Measurements from ENCODE around the gene HS6ST1. TPM values are rescaled to one million over a fixed set of nuclear protein-coding genes. Genes with fewer than 3 reads are reported as not detected.

Gene HS6ST1
- total RNA-seq, 1 donor from 2014 or later: 68.5 TPM

DNA sequence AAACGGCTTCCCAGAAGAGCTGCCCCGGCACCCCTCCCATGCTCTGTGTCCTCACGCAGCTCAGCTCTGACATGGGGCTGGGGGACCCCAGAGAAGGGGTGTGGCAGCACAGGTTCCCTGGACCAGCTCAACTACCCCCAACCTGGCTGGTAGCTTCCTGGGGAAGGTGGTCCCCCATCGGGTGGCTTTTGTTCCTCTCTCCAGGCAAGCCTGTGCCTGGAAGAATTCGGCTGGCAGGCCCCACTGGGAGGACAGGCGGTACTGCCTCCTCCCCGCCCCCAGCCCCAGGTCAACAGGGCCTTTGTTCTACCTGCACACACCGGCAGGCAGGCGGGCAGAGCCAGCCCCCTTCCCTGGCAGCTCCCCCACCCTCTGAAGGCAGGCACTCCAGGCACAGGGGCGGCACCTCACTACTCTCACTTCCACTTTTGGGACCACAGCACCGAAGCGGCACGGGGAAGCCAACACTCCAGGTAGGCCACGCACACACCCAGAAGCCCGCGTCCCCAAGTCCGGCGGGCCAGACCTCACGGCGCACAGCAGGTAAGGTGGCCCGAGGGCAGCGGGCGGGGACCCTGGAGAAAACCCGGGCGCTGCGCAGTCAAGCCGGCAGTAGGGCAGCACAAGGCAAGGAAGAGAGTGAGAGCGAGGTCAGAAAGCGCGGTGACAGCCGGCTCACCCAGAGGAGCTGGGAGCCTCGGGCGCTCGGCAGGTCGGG lies 1.3 kb downstream of the HS6ST1 start:
- H3K9me3 ChIP-seq: no peaks in the 10 kb centered on the region
- peak overlapping the region; percentile 77 to 92 for H3K4me3 ChIP-seq
- peak overlapping the region; percentile 62 for H3K27ac ChIP-seq
- H3K4me1 ChIP-seq: peaks cover 80% of the 10 kb centered on the region
- no peaks in the 10 kb centered on the region for H3K36me3 ChIP-seq
- DNase-seq (ENCODE audit: extremely low spot score in 2 of 2): peak in 1 of 2 donors; percentile 86
- intact Hi-C loops (cut with DNase I): loop anchor here (10.0 kb wide), 1 partner anchor 143 kb away; no protein-coding TSS in a partner anchor
- no peaks in the 10 kb centered on the region for H3K27me3 ChIP-seq
- TF ChIP-seq POLR2A (IDR thresholded peaks at IDR 0.05) (no peak), POLR2AphosphoS5 (IDR thresholded peaks at IDR 0.05; ENCODE audit: insufficient read depth in 1 of 2, low read depth in 1 of 2) (peak in 1 of 2 donors; percentile 39)

DNA sequence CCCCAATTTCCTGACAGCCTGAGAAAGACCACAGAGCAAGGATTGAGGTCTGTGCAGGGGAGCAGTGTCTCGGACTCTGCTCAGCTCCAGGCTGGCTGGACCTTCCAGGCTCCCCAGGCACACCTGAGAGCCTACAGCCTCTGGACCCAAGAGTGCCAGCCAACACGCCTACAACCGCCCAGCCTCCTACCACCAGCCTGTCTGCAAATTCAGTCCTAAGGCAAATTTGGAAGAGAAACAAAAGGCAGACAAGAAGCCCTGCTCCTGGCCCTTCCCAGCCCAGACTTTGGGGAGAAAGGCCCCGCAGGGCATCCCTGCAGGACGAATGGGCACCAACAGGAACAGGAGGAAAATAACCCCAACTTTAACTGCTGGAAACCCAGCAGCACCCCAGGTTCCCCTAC lies 1.9 kb downstream of the HS6ST1 start:
- no peak for DNase-seq (ENCODE audit: extremely low spot score in 2 of 2)
- no peaks in the 10 kb centered on the region for H3K27me3 ChIP-seq
- H3K27ac ChIP-seq: peak overlapping the region; percentile 62
- TF ChIP-seq POLR2AphosphoS5 (IDR thresholded peaks at IDR 0.05; ENCODE audit: insufficient read depth in 1 of 2, low read depth in 1 of 2): no peak
- TF ChIP-seq, protein P1, sequence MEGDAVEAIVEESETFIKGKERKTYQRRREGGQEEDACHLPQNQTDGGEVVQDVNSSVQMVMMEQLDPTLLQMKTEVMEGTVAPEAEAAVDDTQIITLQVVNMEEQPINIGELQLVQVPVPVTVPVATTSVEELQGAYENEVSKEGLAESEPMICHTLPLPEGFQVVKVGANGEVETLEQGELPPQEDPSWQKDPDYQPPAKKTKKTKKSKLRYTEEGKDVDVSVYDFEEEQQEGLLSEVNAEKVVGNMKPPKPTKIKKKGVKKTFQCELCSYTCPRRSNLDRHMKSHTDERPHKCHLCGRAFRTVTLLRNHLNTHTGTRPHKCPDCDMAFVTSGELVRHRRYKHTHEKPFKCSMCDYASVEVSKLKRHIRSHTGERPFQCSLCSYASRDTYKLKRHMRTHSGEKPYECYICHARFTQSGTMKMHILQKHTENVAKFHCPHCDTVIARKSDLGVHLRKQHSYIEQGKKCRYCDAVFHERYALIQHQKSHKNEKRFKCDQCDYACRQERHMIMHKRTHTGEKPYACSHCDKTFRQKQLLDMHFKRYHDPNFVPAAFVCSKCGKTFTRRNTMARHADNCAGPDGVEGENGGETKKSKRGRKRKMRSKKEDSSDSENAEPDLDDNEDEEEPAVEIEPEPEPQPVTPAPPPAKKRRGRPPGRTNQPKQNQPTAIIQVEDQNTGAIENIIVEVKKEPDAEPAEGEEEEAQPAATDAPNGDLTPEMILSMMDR (IDR thresholded peaks at IDR 0.05): no peak
- no peaks in the 10 kb centered on the region for H3K9me3 ChIP-seq
- H3K4me3 ChIP-seq: peak overlapping the region; percentile 77 to 92
- intact Hi-C loops (cut with DNase I): loop anchor here (10.0 kb wide), 1 partner anchor 142 kb away; no protein-coding TSS in a partner anchor
- no peaks in the 10 kb centered on the region for H3K36me3 ChIP-seq
- peaks cover 84% of the 10 kb centered on the region for H3K4me1 ChIP-seq

- Histone ChIP-seq H3K4me1 (peaks cover 85% of the 10 kb centered on the region), H3K36me3 (no peaks in the 10 kb centered on the region), H3K27ac (no peak overlapping the region), H3K9me3 (no peaks in the 10 kb centered on the region), H3K27me3 (no peaks in the 10 kb centered on the region), H3K4me3 (peak overlapping the region; percentile 77 to 92)
- intact Hi-C loops (cut with DNase I): loop anchor here (10.0 kb wide), 1 partner anchor 141 kb away; no protein-coding TSS in a partner anchor
- DNase-seq (ENCODE audit: extremely low spot score in 2 of 2): peak in 1 of 2 donors; percentile 77
- TF ChIP-seq POLR2AphosphoS5 (IDR thresholded peaks at IDR 0.05; ENCODE audit: insufficient read depth in 1 of 2, low read depth in 1 of 2) (no peak), POLR2A (IDR thresholded peaks at IDR 0.05) (no peak)
- TF ChIP-seq, protein P1 (IDR thresholded peaks at IDR 0.05): no peak
These were observed 2.6 kb downstream of the HS6ST1 start for GRCh38 chr2:128315829-128316776.

- H3K9me3 ChIP-seq: no peaks in the 10 kb centered on the region
- H3K27ac ChIP-seq: no peak overlapping the region
- no peak for TF ChIP-seq POLR2A (IDR thresholded peaks at IDR 0.05)
- TF ChIP-seq, protein P1 (IDR thresholded peaks at IDR 0.05): no peak
- no peak for TF ChIP-seq POLR2AphosphoS5 (IDR thresholded peaks at IDR 0.05; ENCODE audit: insufficient read depth in 1 of 2, low read depth in 1 of 2)
- no peaks in the 10 kb centered on the region for H3K27me3 ChIP-seq
- H3K36me3 ChIP-seq: no peaks in the 10 kb centered on the region
- intact Hi-C loops (cut with DNase I): loop anchor here (10.0 kb wide), 1 partner anchor 140 kb away; no protein-coding TSS in a partner anchor
- H3K4me1 ChIP-seq: peaks cover 86% of the 10 kb centered on the region
- peak in 1 of 2 donors; percentile 77 for DNase-seq (ENCODE audit: extremely low spot score in 2 of 2)
- H3K4me3 ChIP-seq: peak overlapping the region; percentile 77 to 92
These were observed 3.4 kb downstream of the HS6ST1 start for GRCh38 chr2:128315122-128315828.
